HG03196 (cell line): ENCODE results near the gene ZNF292.
"Not testable (repeated sequence)": the region's sequence is repeated elsewhere in the genome, so short reads cannot be mapped to it uniquely, and the experiment has no call there.

Experiments used
- ATAC-seq: cut with Tn5 transposase; IDR thresholded peaks from one replicate; pipeline ENCODE4 v1.9.1; 2021; ENCODE audit not compliant: unreplicated experiment

The ZNF292 gene

DNA sequence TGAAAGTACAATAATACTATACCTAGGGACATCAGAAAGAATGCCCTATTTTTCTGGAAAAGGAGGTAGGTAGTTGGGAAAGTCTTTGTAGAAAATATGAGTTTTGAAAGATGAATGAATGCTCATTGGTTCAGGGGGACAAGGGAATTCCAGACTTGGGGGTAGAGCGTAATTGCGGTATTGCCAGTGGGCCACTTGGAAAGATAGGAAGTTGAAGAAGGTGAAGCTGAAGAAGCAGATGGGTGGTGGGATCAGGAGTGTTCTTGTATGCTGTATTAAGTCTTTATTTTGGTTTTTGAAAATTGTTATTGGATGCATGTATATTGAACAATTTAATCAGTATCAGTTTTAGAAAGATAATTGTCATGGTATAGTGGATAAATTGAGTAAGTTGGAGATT, 109.1 kb downstream of the ZNF292 start:
- no peak for ATAC-seq

DNA sequence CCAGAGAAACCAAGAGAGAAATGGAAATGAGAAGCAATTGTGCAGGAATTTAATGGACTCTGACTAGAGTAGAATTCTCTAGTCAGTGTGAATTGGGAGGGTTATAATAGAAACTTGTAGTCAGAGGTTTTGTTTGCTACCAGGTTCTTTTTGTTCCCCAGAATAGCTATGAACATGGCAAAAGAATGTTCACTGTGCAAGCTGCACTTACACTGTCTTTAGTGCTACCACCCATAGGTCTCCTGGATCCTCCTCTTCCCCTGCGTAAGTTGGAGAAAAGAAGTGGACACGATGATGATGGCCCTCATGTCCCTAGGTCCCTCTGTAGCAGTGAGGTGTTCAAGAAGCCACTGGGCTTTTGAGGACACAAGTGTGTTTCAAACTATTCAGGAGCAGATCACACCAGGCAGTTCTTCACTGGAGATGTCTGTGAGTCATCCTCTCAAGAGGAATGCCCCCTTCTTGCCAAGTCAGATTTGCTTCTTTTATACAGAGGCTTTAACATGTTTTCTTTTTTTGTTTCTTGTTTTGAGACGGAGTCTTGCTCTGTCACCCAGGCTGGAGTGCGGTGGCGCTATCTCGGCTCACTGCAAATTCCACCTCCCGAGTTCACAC, 119.4 kb downstream of the ZNF292 start:
- ATAC-seq = no peak

DNA sequence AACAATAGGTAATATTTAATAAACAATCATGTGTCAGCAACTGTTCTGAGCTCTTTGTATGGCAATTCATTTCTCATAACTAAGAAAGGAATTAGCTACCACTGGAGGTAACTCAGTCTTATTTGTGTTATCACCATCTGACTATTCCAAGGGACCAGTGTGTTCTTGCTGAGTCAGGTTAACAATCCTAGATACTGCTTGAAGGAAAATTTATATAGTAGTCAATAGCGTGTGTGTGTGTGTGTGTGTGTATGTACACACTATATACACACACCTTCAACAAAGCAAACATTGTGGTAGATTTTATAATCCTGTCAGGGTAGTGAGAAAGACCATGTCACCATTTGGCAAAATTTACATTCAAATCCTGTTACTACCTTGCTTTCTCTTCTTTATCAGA, 121.3 kb downstream of the ZNF292 start:
- no peak for ATAC-seq

- no peak for ATAC-seq
These were observed 121.8 kb downstream of the ZNF292 start for GRCh38 chr6:87277123-87277522.

DNA sequence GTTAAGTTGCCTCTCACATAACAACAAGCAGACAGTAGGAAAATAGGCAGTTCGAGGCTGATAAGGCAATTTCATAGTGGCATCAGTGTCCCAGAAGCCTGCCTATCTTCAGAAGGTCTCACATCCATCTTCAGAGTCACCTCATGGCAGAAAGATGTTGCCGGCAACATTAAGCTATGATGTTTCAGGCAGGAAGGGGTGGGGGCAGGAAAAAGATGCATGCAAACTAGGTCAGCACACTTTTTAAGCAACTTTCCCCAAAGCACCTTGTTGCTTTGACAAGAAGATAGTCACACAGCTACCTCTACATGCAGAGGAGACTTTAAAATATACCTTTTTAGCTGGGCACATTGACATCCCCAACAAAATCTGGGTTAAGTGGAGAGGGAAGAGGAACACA, 123.8 kb downstream of the ZNF292 start:
- ATAC-seq = no peak

- ATAC-seq = no peak
These were observed 126.1 kb downstream of the ZNF292 start for GRCh38 chr6:87281426-87281825.

DNA sequence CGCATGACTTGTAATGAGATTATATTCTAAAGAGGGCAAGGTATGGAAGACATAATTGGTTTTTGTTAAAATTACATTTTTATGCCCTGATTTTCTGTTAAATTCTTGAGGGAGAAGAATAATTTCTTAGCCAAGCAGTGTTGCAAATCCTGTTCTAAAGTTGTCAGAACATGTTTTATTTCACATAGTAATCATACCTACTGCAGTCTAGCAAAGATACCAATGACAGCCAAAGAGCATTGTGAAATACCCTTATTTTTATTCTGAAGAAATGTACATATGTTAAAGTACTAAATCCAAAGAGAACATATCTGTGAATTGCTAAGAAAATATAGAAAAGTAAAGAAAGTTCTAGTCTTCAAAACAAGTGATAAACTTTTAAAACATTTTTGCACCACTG, 127.4 kb downstream of the ZNF292 start:
- ATAC-seq = no peak

DNA sequence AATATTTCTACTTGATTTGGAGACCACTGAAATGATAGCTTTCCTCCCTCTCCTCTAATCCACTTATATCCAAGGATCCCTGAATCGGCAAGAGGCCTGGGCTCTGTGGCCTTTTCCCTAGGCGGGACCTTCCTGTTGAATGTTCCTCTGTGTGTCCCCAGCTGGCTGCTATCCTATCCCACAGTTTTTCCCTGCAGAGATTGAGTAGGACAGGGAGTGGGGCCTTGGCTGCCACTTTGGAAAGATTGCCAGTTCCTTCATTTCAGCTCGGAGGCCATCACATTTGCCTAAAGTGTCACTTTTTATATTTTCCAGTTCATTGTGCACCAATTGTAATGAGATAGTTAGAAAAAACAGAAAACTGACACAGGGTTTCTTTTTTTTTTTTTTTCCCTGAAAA, 128.1 kb downstream of the ZNF292 start:
- ATAC-seq = no peak

DNA sequence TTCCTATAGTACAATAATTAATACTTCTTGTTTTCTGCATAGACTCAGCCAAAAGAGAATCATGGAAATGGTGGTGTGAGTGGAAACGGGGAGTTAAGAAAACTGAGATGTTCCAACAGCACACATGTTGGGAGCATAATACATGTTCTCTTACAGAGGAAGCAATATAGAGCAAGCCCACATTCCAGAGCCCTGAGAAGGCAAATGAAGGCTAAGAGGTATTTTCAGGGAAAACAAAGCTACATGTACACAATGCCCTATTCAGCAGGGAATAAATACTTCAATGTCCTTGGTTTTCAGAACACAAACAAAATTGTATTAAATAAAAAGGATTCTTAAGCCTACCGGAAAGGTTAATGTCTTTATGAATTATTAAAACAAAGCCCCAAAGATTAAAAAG, 131.9 kb downstream of the ZNF292 start:
- ATAC-seq = no peak

DNA sequence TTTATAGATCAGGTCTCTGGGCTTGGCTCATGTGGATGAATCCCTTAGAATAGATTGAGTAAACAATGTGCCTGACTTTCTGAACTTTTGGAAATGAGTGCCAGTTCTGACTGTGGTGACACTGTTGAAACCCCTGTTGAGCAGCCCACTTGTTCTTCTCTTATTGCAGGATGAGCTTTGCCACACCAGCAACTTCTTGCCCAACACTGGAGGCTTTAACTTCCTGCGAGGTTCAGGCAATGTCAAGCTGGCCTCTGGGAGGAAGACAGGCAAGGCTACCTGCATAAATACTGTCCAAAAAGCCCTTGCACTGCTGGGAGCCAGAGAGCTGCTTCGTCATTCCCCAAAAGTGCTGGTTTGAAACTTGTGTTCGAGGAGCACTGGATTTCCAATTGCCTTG, 134.2 kb downstream of the ZNF292 start:
- ATAC-seq = no peak

GRCh38 chr6:87291883-87292282, 136.5 kb downstream of the ZNF292 start:
- no peak for ATAC-seq

DNA sequence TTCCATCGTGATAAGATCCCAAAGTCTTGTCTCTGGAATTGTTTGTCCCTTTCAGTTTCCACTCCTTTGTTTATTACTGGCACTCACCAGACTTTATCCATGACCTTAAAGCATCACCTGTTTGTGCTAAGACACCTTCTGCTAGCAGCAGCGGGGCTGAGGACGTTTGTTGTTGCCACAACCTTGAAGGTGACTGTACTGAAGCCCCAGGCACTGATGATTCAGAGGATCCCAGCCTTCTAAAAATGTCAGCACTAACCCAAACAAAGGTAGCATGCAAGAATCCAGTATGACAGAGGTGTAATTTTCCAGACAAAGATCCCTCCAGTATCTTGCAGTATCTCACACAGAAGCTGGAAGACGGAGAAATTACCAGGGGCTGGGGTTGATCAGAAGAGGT, 138.2 kb downstream of the ZNF292 start:
- no peak for ATAC-seq

DNA sequence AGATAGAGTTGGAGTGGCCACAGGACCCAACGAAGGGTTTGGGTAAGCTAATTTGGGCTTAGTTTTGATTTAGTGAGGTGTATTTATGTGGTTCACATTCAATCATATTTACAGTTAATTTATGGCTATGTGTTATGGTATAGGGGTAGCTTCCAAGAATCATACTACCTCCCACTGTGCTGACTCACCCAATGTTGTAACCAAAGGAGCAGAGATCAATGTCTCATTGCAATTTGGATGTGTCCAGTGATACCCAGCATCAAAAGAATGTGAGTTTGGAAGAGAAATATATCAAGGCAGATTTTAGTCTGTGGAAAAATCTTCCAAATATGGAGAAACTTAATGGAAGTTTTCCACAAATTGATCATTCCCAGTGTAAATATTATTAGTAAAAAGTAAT, 141.8 kb downstream of the ZNF292 start:
- ATAC-seq = no peak

GRCh38 chr6:87301277-87301676, 145.9 kb downstream of the ZNF292 start:
- ATAC-seq = not testable (repeated sequence)

GRCh38 chr6:87308970-87309369, 153.6 kb downstream of the ZNF292 start:
- ATAC-seq = no peak

GRCh38 chr6:87312860-87313259, 157.5 kb downstream of the ZNF292 start:
- no peak for ATAC-seq
